BE2C (cell line): ENCODE results near the gene MAP1LC3B2.
"Not testable (repeated sequence)": the region's sequence is repeated elsewhere in the genome, so short reads cannot be mapped to it uniquely, and the experiment has no call there.

ENCODE experiments used
- DNase-seq: peaks from one replicate; pipeline ENCODE4 v3.0.0-alpha.2; 2020
- H3K27me3 ChIP-seq: fragments of 250-450 bp; sonication (Bioruptor Pico); 2 replicates; pipeline ENCODE4 v1.5.1; 2020; ENCODE audit warnings: mild to moderate bottlenecking
- H3K36me3 ChIP-seq: fragments of 250-450 bp; sonication (Bioruptor Pico); 2 replicates; pipeline ENCODE4 v1.5.1; 2020; ENCODE audit warnings: mild to moderate bottlenecking
- H3K4me1 ChIP-seq: fragments of 250-450 bp; sonication (Bioruptor Pico); 2 replicates; pipeline ENCODE4 v1.5.1; 2020
- H3K4me3 ChIP-seq: 2 replicates; pipeline ENCODE4 v1.5.1; 2011; ENCODE audit warnings: low read depth, low read length
- H3K9me3 ChIP-seq: fragments of 250-450 bp; sonication (Bioruptor Pico); 2 replicates; pipeline ENCODE4 v1.5.1; 2020
- TF ChIP-seq, protein P1 (sequence below): IDR thresholded peaks from 2 replicates; pipeline ENCODE4 v1.5.1; 2012; ENCODE audit warnings: mild to moderate bottlenecking, low read depth, low read length

Gene MAP1LC3B2

GRCh38 chr12:116565963-116566362 is 6.8 kb downstream of the MAP1LC3B2 start:
- Histone ChIP-seq H3K4me3 (no peak overlapping the region), H3K9me3 (no peaks in the 10 kb centered on the region), H3K27me3 (no peaks in the 10 kb centered on the region), H3K4me1 (no peaks in the 10 kb centered on the region; the same call in none of the 2 replicates), H3K36me3 (no peaks in the 10 kb centered on the region)
- no peak for DNase-seq
- TF ChIP-seq, protein P1, sequence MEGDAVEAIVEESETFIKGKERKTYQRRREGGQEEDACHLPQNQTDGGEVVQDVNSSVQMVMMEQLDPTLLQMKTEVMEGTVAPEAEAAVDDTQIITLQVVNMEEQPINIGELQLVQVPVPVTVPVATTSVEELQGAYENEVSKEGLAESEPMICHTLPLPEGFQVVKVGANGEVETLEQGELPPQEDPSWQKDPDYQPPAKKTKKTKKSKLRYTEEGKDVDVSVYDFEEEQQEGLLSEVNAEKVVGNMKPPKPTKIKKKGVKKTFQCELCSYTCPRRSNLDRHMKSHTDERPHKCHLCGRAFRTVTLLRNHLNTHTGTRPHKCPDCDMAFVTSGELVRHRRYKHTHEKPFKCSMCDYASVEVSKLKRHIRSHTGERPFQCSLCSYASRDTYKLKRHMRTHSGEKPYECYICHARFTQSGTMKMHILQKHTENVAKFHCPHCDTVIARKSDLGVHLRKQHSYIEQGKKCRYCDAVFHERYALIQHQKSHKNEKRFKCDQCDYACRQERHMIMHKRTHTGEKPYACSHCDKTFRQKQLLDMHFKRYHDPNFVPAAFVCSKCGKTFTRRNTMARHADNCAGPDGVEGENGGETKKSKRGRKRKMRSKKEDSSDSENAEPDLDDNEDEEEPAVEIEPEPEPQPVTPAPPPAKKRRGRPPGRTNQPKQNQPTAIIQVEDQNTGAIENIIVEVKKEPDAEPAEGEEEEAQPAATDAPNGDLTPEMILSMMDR, result no peak

GRCh38 chr12:116568203-116568602 is 9.0 kb downstream of the MAP1LC3B2 start:
- Histone ChIP-seq H3K4me3 (no peak overlapping the region), H3K36me3 (no peaks in the 10 kb centered on the region), H3K9me3 (no peaks in the 10 kb centered on the region), H3K27me3 (no peaks in the 10 kb centered on the region), H3K4me1 (no peaks in the 10 kb centered on the region)
- TF ChIP-seq, protein P1, result peak; percentile 19
- no peak for DNase-seq

GRCh38 chr12:116571089-116571488 is 11.9 kb downstream of the MAP1LC3B2 start:
- no peaks in the 10 kb centered on the region for H3K36me3 ChIP-seq
- H3K27me3 ChIP-seq, result no peaks in the 10 kb centered on the region
- no peak overlapping the region for H3K4me3 ChIP-seq
- no peaks in the 10 kb centered on the region for H3K4me1 ChIP-seq
- TF ChIP-seq, protein P1, result no peak
- H3K9me3 ChIP-seq, result no peaks in the 10 kb centered on the region
- DNase-seq, result no peak

DNA sequence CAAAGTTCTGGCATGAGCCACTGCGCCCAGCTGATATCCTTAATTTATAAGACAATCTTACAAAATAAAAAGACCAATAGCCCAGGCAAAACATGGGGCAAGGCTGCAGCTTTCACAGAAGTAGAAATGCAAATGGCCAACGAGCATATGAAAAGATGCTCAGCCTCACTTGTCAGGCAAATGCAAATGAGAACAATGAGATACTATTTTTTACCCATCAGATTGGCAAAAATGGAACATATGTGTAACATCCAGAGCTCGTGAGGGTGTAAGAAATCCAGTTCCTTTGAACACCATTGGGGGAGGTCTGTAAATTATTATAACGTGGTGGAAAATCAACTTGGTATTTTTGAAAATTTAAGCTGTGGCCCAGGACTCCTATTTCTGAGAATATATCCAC is 14.6 kb downstream of the MAP1LC3B2 start:
- no peak overlapping the region for H3K4me3 ChIP-seq
- H3K9me3 ChIP-seq, result no peaks in the 10 kb centered on the region
- no peaks in the 10 kb centered on the region for H3K4me1 ChIP-seq
- TF ChIP-seq, protein P1, result no peak
- no peaks in the 10 kb centered on the region for H3K27me3 ChIP-seq
- H3K36me3 ChIP-seq, result no peaks in the 10 kb centered on the region
- DNase-seq, result no peak

GRCh38 chr12:116575754-116576153 is 16.6 kb downstream of the MAP1LC3B2 start:
- not testable (repeated sequence) for H3K9me3 ChIP-seq, H3K36me3 ChIP-seq, H3K27me3 ChIP-seq, H3K4me3 ChIP-seq, H3K4me1 ChIP-seq, DNase-seq

GRCh38 chr12:116577154-116577561 is 18.0 kb downstream of the MAP1LC3B2 start:
- H3K9me3 ChIP-seq, result no peaks in the 10 kb centered on the region
- H3K36me3 ChIP-seq, result no peaks in the 10 kb centered on the region
- no peak overlapping the region for H3K4me3 ChIP-seq
- H3K4me1 ChIP-seq, result peaks cover 1% of the 10 kb centered on the region; the same call in 1 of the 2 replicates
- no peaks in the 10 kb centered on the region for H3K27me3 ChIP-seq
- TF ChIP-seq, protein P1, result no peak
- DNase-seq, result no peak

DNA sequence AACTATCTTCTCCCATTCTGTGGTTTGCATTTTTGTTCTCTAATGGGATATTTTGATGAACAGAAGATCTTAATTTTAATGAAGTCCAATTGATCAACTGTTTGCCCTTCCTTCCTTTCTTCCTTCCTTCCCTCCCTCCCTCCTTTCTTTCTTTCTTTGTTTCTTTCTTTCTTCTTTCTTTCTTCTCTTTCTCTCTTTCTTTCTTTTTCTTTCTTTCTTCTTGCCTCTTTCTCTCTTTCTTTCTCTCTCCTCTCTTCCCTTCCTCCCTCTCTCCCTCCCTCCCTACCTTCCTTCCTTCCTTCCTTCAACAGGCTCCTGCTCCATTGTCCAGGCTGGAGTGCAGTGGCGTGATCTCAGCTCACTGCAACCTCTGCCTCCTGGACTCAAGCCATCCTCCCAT is 18.9 kb downstream of the MAP1LC3B2 start:
- Histone ChIP-seq H3K4me3 (no peak overlapping the region), H3K9me3 (no peaks in the 10 kb centered on the region), H3K27me3 (no peaks in the 10 kb centered on the region), H3K36me3 (no peaks in the 10 kb centered on the region), H3K4me1 (peaks cover 5% of the 10 kb centered on the region)
- DNase-seq, result no peak
- TF ChIP-seq, protein P1, result no peak
